ENCODE data around the gene AP3S2. TPM values are rescaled to one million over a fixed set of nuclear protein-coding genes. Genes with fewer than 3 reads are reported as not detected.

The AP3S2 gene
- polyA plus RNA-seq, 1 experiment = 23.5 TPM

- Histone ChIP-seq H3K36me3 (ENCODE audit: control insufficient read depth, insufficient read depth, low read length) (peaks cover 7% of the 10 kb centered on the region), H3K27me3 (ENCODE audit: control insufficient read depth, insufficient read depth, low read length) (no peaks in the 10 kb centered on the region), H3K4me3 (ENCODE audit: low read depth, low read length) (no peak overlapping the region)
- CTCF ChIA-PET = interaction anchor here (1.9 kb wide), 1 partner anchor 11 kb away, joined by 6 read pairs; no protein-coding TSS in a partner anchor
- POLR2A ChIA-PET = no interaction called here
- no peak for DNase-seq (ENCODE audit: low read depth)
- TF ChIP-seq CTCF (IDR thresholded peaks at IDR 0.05; ENCODE audit: insufficient read depth, low read depth, low read length) = no peak
Observed at GRCh38 chr15:89909611-89910010, 15.8 kb upstream of the AP3S2 start.

DNA sequence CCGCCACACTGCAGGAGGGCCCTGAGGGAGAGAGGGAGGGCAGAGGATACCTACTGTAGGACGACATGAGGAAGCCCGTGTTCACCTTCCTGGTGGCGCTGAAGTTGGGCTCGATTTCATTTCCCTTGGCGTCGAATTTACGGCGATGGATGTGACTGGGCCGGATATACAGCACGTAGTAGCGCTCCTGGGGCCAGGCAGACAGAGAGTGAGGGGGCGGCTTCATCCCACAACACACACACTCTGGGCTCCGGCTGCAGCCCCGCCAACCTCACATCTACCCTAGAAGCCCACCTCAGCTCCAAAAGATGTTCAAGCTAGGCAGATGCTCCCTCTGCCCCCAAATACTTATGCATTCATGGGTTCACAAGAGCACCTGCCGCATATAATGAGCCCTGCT lies 14.4 kb upstream of the AP3S2 start:
- no peak for TF ChIP-seq CTCF (IDR thresholded peaks at IDR 0.05; ENCODE audit: insufficient read depth, low read depth, low read length)
- POLR2A ChIA-PET = no interaction called here
- Histone ChIP-seq H3K36me3 (ENCODE audit: control insufficient read depth, insufficient read depth, low read length) (peaks cover 14% of the 10 kb centered on the region), H3K27me3 (ENCODE audit: control insufficient read depth, insufficient read depth, low read length) (no peaks in the 10 kb centered on the region), H3K4me3 (ENCODE audit: low read depth, low read length) (no peak overlapping the region)
- CTCF ChIA-PET = interaction anchor here (1.1 kb wide), 1 partner anchor 10 kb away, joined by 4 read pairs; no protein-coding TSS in a partner anchor
- no peak for DNase-seq (ENCODE audit: low read depth)

GRCh38 chr15:89907289-89907688 lies 13.5 kb upstream of the AP3S2 start:
- ChIA-PET CTCF (no interaction called here), POLR2A (no interaction called here)
- no peak for TF ChIP-seq CTCF (IDR thresholded peaks at IDR 0.05; ENCODE audit: insufficient read depth, low read depth, low read length)
- H3K27me3 ChIP-seq (ENCODE audit: control insufficient read depth, insufficient read depth, low read length) = no peaks in the 10 kb centered on the region
- peaks cover 16% of the 10 kb centered on the region for H3K36me3 ChIP-seq (ENCODE audit: control insufficient read depth, insufficient read depth, low read length)
- DNase-seq (ENCODE audit: low read depth) = no peak
- H3K4me3 ChIP-seq (ENCODE audit: low read depth, low read length) = no peak overlapping the region

GRCh38 chr15:89905846-89906378 lies 12.1 kb upstream of the AP3S2 start:
- CTCF ChIA-PET = interaction anchor here (0.7 to 1.2 kb wide), 2 partner anchors 62 to 155 kb away, joined by 3 to 4 read pairs; no protein-coding TSS in a partner anchor
- peaks cover 19% of the 10 kb centered on the region for H3K36me3 ChIP-seq (ENCODE audit: control insufficient read depth, insufficient read depth, low read length)
- H3K4me3 ChIP-seq (ENCODE audit: low read depth, low read length) = no peak overlapping the region
- H3K27me3 ChIP-seq (ENCODE audit: control insufficient read depth, insufficient read depth, low read length) = no peaks in the 10 kb centered on the region
- TF ChIP-seq CTCF (IDR thresholded peaks at IDR 0.05; ENCODE audit: insufficient read depth, low read depth, low read length) = no peak
- POLR2A ChIA-PET = no interaction called here
- no peak for DNase-seq (ENCODE audit: low read depth)

GRCh38 chr15:89904519-89904918 lies 10.7 kb upstream of the AP3S2 start:
- H3K36me3 ChIP-seq (ENCODE audit: control insufficient read depth, insufficient read depth, low read length) = peaks cover 19% of the 10 kb centered on the region
- ChIA-PET CTCF (no interaction called here), POLR2A (no interaction called here)
- no peak for TF ChIP-seq CTCF (IDR thresholded peaks at IDR 0.05; ENCODE audit: insufficient read depth, low read depth, low read length)
- H3K27me3 ChIP-seq (ENCODE audit: control insufficient read depth, insufficient read depth, low read length) = no peaks in the 10 kb centered on the region
- H3K4me3 ChIP-seq (ENCODE audit: low read depth, low read length) = no peak overlapping the region
- DNase-seq (ENCODE audit: low read depth) = no peak

All from BJ (cell line).